ENCODE data around the gene TBCCD1. TPM values are rescaled to one million over a fixed set of nuclear protein-coding genes. Genes with fewer than 3 reads are reported as not detected.

TBCCD1 gene
- polyA plus RNA-seq, 1 donor from 2014 or later, result 13.4 TPM

DNA sequence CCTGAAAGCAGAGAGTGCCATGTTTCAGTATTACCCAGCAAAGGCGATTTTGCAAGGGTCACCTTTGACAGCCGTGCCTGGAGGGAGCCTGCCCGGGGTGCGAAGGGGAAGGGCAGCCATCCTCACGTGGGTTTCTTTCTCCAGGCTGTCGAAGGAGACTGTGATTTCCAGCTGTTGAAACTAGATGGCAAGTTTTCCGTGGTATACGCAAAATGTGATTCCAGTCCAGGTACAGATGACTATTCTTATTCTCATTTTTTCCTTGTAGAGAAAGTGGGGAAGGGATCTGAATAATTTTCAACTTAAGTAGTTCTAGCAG, 49.1 kb upstream of the TBCCD1 start:
- H4K20me1 ChIP-seq (ENCODE audit: insufficient read depth), result no peaks in the 10 kb centered on the region
- no peaks in the 10 kb centered on the region for H3K36me3 ChIP-seq (ENCODE audit: insufficient read depth, low read length)
- H3F3A ChIP-seq (ENCODE audit: insufficient read depth, low read length, poor library complexity, severe bottlenecking), result peaks cover 4% of the 10 kb centered on the region
- no peaks in the 10 kb centered on the region for H3K27me3 ChIP-seq (ENCODE audit: insufficient read depth, low read depth, low read length)
- no peak overlapping the region for H3K27ac ChIP-seq (ENCODE audit: low read length)
- H3K9me2 ChIP-seq (ENCODE audit: insufficient read depth, low read length), result no peaks in the 10 kb centered on the region
- H3K9me3 ChIP-seq (ENCODE audit: low read length), result no peaks in the 10 kb centered on the region
- no peak overlapping the region for H3K9ac ChIP-seq (ENCODE audit: low read length)
- no peak for TF ChIP-seq EP300 (conservative IDR thresholded peaks at IDR 0.05; ENCODE audit: poor library complexity, severe bottlenecking)
- TF ChIP-seq POLR2AphosphoS5 (IDR thresholded peaks at IDR 0.05), result no peak
- TF ChIP-seq, protein P1, sequence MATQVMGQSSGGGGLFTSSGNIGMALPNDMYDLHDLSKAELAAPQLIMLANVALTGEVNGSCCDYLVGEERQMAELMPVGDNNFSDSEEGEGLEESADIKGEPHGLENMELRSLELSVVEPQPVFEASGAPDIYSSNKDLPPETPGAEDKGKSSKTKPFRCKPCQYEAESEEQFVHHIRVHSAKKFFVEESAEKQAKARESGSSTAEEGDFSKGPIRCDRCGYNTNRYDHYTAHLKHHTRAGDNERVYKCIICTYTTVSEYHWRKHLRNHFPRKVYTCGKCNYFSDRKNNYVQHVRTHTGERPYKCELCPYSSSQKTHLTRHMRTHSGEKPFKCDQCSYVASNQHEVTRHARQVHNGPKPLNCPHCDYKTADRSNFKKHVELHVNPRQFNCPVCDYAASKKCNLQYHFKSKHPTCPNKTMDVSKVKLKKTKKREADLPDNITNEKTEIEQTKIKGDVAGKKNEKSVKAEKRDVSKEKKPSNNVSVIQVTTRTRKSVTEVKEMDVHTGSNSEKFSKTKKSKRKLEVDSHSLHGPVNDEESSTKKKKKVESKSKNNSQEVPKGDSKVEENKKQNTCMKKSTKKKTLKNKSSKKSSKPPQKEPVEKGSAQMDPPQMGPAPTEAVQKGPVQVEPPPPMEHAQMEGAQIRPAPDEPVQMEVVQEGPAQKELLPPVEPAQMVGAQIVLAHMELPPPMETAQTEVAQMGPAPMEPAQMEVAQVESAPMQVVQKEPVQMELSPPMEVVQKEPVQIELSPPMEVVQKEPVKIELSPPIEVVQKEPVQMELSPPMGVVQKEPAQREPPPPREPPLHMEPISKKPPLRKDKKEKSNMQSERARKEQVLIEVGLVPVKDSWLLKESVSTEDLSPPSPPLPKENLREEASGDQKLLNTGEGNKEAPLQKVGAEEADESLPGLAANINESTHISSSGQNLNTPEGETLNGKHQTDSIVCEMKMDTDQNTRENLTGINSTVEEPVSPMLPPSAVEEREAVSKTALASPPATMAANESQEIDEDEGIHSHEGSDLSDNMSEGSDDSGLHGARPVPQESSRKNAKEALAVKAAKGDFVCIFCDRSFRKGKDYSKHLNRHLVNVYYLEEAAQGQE (IDR thresholded peaks at IDR 0.05; ENCODE audit: borderline replicate concordance), result no peak
- TF ChIP-seq TAF1 (IDR thresholded peaks at IDR 0.05; ENCODE audit: low read depth), result no peak
- TF ChIP-seq, protein P2, sequence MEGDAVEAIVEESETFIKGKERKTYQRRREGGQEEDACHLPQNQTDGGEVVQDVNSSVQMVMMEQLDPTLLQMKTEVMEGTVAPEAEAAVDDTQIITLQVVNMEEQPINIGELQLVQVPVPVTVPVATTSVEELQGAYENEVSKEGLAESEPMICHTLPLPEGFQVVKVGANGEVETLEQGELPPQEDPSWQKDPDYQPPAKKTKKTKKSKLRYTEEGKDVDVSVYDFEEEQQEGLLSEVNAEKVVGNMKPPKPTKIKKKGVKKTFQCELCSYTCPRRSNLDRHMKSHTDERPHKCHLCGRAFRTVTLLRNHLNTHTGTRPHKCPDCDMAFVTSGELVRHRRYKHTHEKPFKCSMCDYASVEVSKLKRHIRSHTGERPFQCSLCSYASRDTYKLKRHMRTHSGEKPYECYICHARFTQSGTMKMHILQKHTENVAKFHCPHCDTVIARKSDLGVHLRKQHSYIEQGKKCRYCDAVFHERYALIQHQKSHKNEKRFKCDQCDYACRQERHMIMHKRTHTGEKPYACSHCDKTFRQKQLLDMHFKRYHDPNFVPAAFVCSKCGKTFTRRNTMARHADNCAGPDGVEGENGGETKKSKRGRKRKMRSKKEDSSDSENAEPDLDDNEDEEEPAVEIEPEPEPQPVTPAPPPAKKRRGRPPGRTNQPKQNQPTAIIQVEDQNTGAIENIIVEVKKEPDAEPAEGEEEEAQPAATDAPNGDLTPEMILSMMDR (IDR thresholded peaks at IDR 0.05; ENCODE audit: poor library complexity, severe bottlenecking), result no peak
- TF ChIP-seq RAD21 (conservative IDR thresholded peaks at IDR 0.05), result no peak
- no peak overlapping the region for H2AFZ ChIP-seq (ENCODE audit: low read depth, low read length)
- no peak overlapping the region for H3K4me3 ChIP-seq (ENCODE audit: low read length)
- H3K79me2 ChIP-seq (replicated peaks; ENCODE audit: insufficient read depth, low read length), result no peaks in the 10 kb centered on the region
- H3K4me2 ChIP-seq (ENCODE audit: low read length), result no peak overlapping the region

DNA sequence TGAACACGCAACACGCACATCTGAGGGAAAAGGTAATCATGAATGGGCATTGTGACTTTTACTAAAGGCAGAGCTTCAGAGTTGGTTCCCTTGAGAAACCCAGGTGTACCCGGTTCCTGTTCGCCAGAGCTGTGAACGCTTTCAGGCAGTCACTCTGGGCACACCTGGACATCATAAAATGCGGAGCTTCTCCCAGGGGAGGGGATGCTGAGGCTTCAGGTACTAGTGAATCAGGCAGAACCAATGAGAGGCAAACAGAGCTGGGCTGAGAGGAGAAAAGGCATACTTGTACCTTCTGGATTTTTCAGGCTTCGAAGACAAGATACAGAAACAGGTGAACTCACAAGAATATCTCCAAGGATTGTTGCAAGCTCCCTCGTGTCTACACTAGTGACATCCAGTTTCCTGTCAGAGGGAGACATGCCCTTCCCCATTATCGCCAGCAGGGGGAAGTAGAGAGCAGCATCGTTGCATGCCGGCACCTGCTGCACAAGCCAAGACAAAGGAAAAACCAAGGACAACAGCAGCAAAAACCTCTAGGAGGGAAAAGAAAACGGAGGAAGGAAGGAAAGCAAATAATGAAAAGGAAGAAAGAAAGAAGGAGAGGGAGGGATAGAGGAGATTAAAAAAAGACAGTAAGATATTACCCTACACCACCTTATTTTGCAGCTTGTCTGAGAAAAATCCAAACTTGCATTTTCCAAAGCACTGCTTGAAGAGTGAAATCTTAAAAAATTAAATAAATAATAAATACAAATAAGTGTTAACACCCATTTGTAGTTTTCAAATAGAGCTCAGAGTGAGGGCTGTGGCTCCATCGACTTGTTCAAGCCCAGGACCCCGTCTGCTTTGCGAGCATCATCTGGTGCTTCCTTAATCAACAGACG, 47.7 kb upstream of the TBCCD1 start:
- no peaks in the 10 kb centered on the region for H3K27me3 ChIP-seq (ENCODE audit: insufficient read depth, low read depth, low read length)
- peak; percentile 90 for TF ChIP-seq RAD21 (conservative IDR thresholded peaks at IDR 0.05)
- TF ChIP-seq MXI1 (conservative IDR thresholded peaks at IDR 0.05; ENCODE audit: poor library complexity, severe bottlenecking), result peak; percentile 71
- no peak for TF ChIP-seq TAF1 (IDR thresholded peaks at IDR 0.05; ENCODE audit: low read depth)
- TF ChIP-seq EP300 (conservative IDR thresholded peaks at IDR 0.05; ENCODE audit: poor library complexity, severe bottlenecking), result peak; percentile 63
- TF ChIP-seq POLR2AphosphoS5 (IDR thresholded peaks at IDR 0.05), result peak; percentile 67
- no peak for TF ChIP-seq EZH2 (IDR thresholded peaks at IDR 0.05; ENCODE audit: borderline replicate concordance, insufficient read depth, low read length, poor library complexity, severe bottlenecking)
- peak; percentile 95 for TF ChIP-seq SMC3 (conservative IDR thresholded peaks at IDR 0.05; ENCODE audit: poor library complexity)
- TF ChIP-seq, protein P2 (IDR thresholded peaks at IDR 0.05; ENCODE audit: poor library complexity, severe bottlenecking), result peak; percentile 98
- TF ChIP-seq, protein P1 (IDR thresholded peaks at IDR 0.05; ENCODE audit: borderline replicate concordance), result peak; percentile 54
- H3K4me2 ChIP-seq (ENCODE audit: low read length), result no peak overlapping the region
- H3K9me3 ChIP-seq (ENCODE audit: low read length), result no peaks in the 10 kb centered on the region
- no peak overlapping the region for H3K4me3 ChIP-seq (ENCODE audit: low read length)
- H2AFZ ChIP-seq (ENCODE audit: low read depth, low read length), result peak overlapping the region; percentile 98
- H3K36me3 ChIP-seq (ENCODE audit: insufficient read depth, low read length), result no peaks in the 10 kb centered on the region
- no peaks in the 10 kb centered on the region for H4K20me1 ChIP-seq (ENCODE audit: insufficient read depth)
- peak overlapping the region; percentile 38 for H3K9ac ChIP-seq (ENCODE audit: low read length)
- H3F3A ChIP-seq (ENCODE audit: insufficient read depth, low read length, poor library complexity, severe bottlenecking), result peaks cover 4% of the 10 kb centered on the region
- H3K79me2 ChIP-seq (replicated peaks; ENCODE audit: insufficient read depth, low read length), result no peaks in the 10 kb centered on the region
- H3K9me2 ChIP-seq (ENCODE audit: insufficient read depth, low read length), result no peaks in the 10 kb centered on the region
- H3K27ac ChIP-seq (ENCODE audit: low read length), result peak overlapping the region; percentile 57

All from neural cell (in vitro differentiated cells).